MCF 10A (cell line): ENCODE results near the gene TNRC18. TPM values are rescaled to one million over a fixed set of nuclear protein-coding genes. Genes with fewer than 3 reads are reported as not detected.
A peak's percentile ranks its signal among the peaks of the same experiment; 100 is the strongest.
"Not testable (repeated sequence)": the region's sequence is repeated elsewhere in the genome, so short reads cannot be mapped to it uniquely, and the experiment has no call there.

ENCODE experiments used
- BruUV-seq: library from RNA; stranded (reverse); fragments of 400-500 nt; replicated peaks from 2 replicates; lab custom pipeline; 2021; lab: Mats Ljungman, UMichigan
- CTCF ChIA-PET: fragments of 300-600 bp; sonication (Branson Sonifier 250); formaldehyde crosslinking; extraction: SDS; loops from one replicate; lab custom pipeline; 2021; ENCODE audit warnings: antibody characterized with exemption, inconsistent platforms; lab: Yijun Ruan, JAX
- POLR2A ChIA-PET: fragments of 300-600, 350-650 bp; sonication (Branson Sonifier 250); formaldehyde crosslinking; extraction: SDS; loops from one replicate; lab custom pipeline; 2020; ENCODE audit warnings: antibody characterized with exemption, inconsistent platforms; lab: Yijun Ruan, JAX
- DNase-seq: peaks from one replicate; pipeline ENCODE4 v3.0.0-alpha.2; 2018; ENCODE audit not compliant: unreplicated experiment
- H3K27ac Mint-ChIP-seq: one replicate; pipeline ENCODE4 v1.8.0; 2022; ENCODE audit warnings: mild to moderate bottlenecking, low read depth, mixed read lengths; ENCODE audit not compliant: unreplicated experiment
- H3K27me3 Mint-ChIP-seq: one replicate; pipeline ENCODE4 v1.8.0; 2022; ENCODE audit warnings: mixed read lengths; ENCODE audit not compliant: insufficient read depth, unreplicated experiment
- H3K36me3 Mint-ChIP-seq: one replicate; pipeline ENCODE4 v1.8.0; 2022; ENCODE audit warnings: mild to moderate bottlenecking, moderate library complexity, mixed read lengths; ENCODE audit not compliant: insufficient read depth, unreplicated experiment
- H3K4me1 Mint-ChIP-seq: one replicate; pipeline ENCODE4 v1.8.0; 2022; ENCODE audit warnings: mixed read lengths; ENCODE audit not compliant: insufficient read depth, unreplicated experiment
- H3K4me3 Mint-ChIP-seq: one replicate; pipeline ENCODE4 v1.8.0; 2022; ENCODE audit warnings: mild to moderate bottlenecking, moderate library complexity, mixed read lengths; ENCODE audit not compliant: unreplicated experiment
- H3K9me3 Mint-ChIP-seq: one replicate; pipeline ENCODE4 v1.8.0; 2022; ENCODE audit warnings: mixed read lengths; ENCODE audit not compliant: unreplicated experiment
- CTCF ChIP-seq: fragments of 200-600 bp; IDR thresholded peaks from one replicate; pipeline ENCODE4 v1.8.0; 2022; ENCODE audit warnings: antibody characterized with exemption, mild to moderate bottlenecking; ENCODE audit not compliant: unreplicated experiment
- intact Hi-C: fragments of 100-400 bp; cut with micrococcal nuclease; formaldehyde crosslinking; loops from 2 replicates; pipeline ENCODE4 v1.14.1; 2022
- total RNA-seq: library from RNA; stranded (reverse); gene quantifications from 2 replicates; pipeline ENCODE4 v1.2.3, GENCODE V29; 2022

Gene TNRC18
- total RNA-seq, 1 experiment from 2014 or later, result 132 TPM

- ChIA-PET POLR2A (no interaction called here), CTCF (no interaction called here)
- Mint-ChIP-seq H3K27me3 (no peaks in the 10 kb centered on the region), H3K9me3 (no peaks in the 10 kb centered on the region), H3K4me1 (no peaks in the 10 kb centered on the region), H3K36me3 (no peaks in the 10 kb centered on the region), H3K4me3 (no peak overlapping the region), H3K27ac (no peak overlapping the region)
- DNase-seq, result no peak
- no TSS peak for BruUV-seq
- TF ChIP-seq CTCF, result no peak
- intact Hi-C loops, result no loop called here
Observed at GRCh38 chr7:5294169-5294987, 129.3 kb downstream of the TNRC18 start.

GRCh38 chr7:5291711-5292335, 131.8 kb downstream of the TNRC18 start:
- BruUV-seq, POLR2A ChIA-PET, DNase-seq, H3K27me3 Mint-ChIP-seq, H3K4me1 Mint-ChIP-seq, H3K27ac Mint-ChIP-seq, H3K36me3 Mint-ChIP-seq, H3K9me3 Mint-ChIP-seq, intact Hi-C loops, H3K4me3 Mint-ChIP-seq: not testable (repeated sequence)
- CTCF ChIA-PET, result interaction anchor here (0.7 kb wide), 1 partner anchor 25 kb away, joined by 3 read pairs; no protein-coding TSS in a partner anchor

GRCh38 chr7:5291301-5291700, 132.3 kb downstream of the TNRC18 start:
- ChIA-PET CTCF (no interaction called here), POLR2A (no interaction called here)
- BruUV-seq, result no TSS peak
- H3K27ac Mint-ChIP-seq, result no peak overlapping the region
- H3K36me3 Mint-ChIP-seq, result no peaks in the 10 kb centered on the region
- no peak for TF ChIP-seq CTCF
- H3K4me1 Mint-ChIP-seq, result no peaks in the 10 kb centered on the region
- intact Hi-C loops, result no loop called here
- H3K27me3 Mint-ChIP-seq, result no peaks in the 10 kb centered on the region
- no peak overlapping the region for H3K4me3 Mint-ChIP-seq
- no peaks in the 10 kb centered on the region for H3K9me3 Mint-ChIP-seq
- no peak for DNase-seq

GRCh38 chr7:5289355-5289754, 134.3 kb downstream of the TNRC18 start:
- BruUV-seq, result TSS peak; percentile 70
- no peak for TF ChIP-seq CTCF
- no peaks in the 10 kb centered on the region for H3K9me3 Mint-ChIP-seq
- DNase-seq, result no peak
- no peaks in the 10 kb centered on the region for H3K4me1 Mint-ChIP-seq
- intact Hi-C loops, result no loop called here
- H3K4me3 Mint-ChIP-seq, result no peak overlapping the region
- no peaks in the 10 kb centered on the region for H3K27me3 Mint-ChIP-seq
- ChIA-PET CTCF (interaction anchor here (1.3 to 2.0 kb wide), 3 partner anchors 49 to 77 kb away, joined by 5 to 9 read pairs (median 5); no protein-coding TSS in a partner anchor), POLR2A (no interaction called here)
- no peaks in the 10 kb centered on the region for H3K36me3 Mint-ChIP-seq
- no peak overlapping the region for H3K27ac Mint-ChIP-seq

GRCh38 chr7:5288560-5288959, 135.1 kb downstream of the TNRC18 start:
- DNase-seq, H3K27ac Mint-ChIP-seq, BruUV-seq, H3K27me3 Mint-ChIP-seq, H3K36me3 Mint-ChIP-seq, H3K4me3 Mint-ChIP-seq, intact Hi-C loops, H3K9me3 Mint-ChIP-seq, POLR2A ChIA-PET, H3K4me1 Mint-ChIP-seq: not testable (repeated sequence)
- CTCF ChIA-PET, result interaction anchor here (0.6 to 2.0 kb wide), 5 partner anchors 37 to 490 kb away, joined by 3 to 9 read pairs (median 4); no protein-coding TSS in a partner anchor
